ENCODE data around the gene CCDC171. TPM values are rescaled to one million over a fixed set of nuclear protein-coding genes. Genes with fewer than 3 reads are reported as not detected.

The CCDC171 gene
- total and polyA plus RNA-seq, 3 donors from 2014 or later: 13.2 to 30.2 (median 21.4) TPM

- WGBS, 2 donors: 78 to 90% methylated on average over 5 to 6 of the region's 6 CpGs
- Histone ChIP-seq H3K27ac (no peak overlapping the region), H3K9me3 (no peaks in the 10 kb centered on the region), H3K27me3 (no peaks in the 10 kb centered on the region), H3K4me1 (no peaks in the 10 kb centered on the region), H3K4me3 (no peak overlapping the region), H3K36me3 (ENCODE audit: low read depth, missing control alignments) (no peaks in the 10 kb centered on the region)
- no peak for TF ChIP-seq CTCF (IDR thresholded peaks at IDR 0.05)
- TF ChIP-seq POLR2A (IDR thresholded peaks at IDR 0.05): no peak
- DNase-seq: no peak
- intact Hi-C loops (cut with DNase I; ENCODE audit: low total_unique reads): no loop called here
These were observed 450.9 kb downstream of the CCDC171 start for GRCh38 chr9:16003785-16004184.

GRCh38 chr9:16004613-16005012, 451.8 kb downstream of the CCDC171 start:
- intact Hi-C loops (cut with DNase I; ENCODE audit: low total_unique reads): no loop called here
- Histone ChIP-seq H3K36me3 (ENCODE audit: low read depth, missing control alignments) (no peaks in the 10 kb centered on the region), H3K27ac (no peak overlapping the region), H3K4me3 (no peak overlapping the region), H3K4me1 (no peaks in the 10 kb centered on the region), H3K9me3 (no peaks in the 10 kb centered on the region), H3K27me3 (no peaks in the 10 kb centered on the region)
- DNase-seq: no peak
- no peak for TF ChIP-seq CTCF (IDR thresholded peaks at IDR 0.05)
- TF ChIP-seq POLR2A (IDR thresholded peaks at IDR 0.05): no peak
- WGBS, 2 donors: 96 to 98% methylated on average over 6 of the region's 6 CpGs

GRCh38 chr9:16010221-16010620, 457.4 kb downstream of the CCDC171 start:
- H3K4me1 ChIP-seq: no peaks in the 10 kb centered on the region
- no peak overlapping the region for H3K27ac ChIP-seq
- WGBS, 2 donors: 91 to 92% methylated on average over 4 of the region's 4 CpGs
- H3K9me3 ChIP-seq: no peaks in the 10 kb centered on the region
- no peak for DNase-seq
- no peaks in the 10 kb centered on the region for H3K27me3 ChIP-seq
- H3K36me3 ChIP-seq (ENCODE audit: low read depth, missing control alignments): no peaks in the 10 kb centered on the region
- no peak overlapping the region for H3K4me3 ChIP-seq
- intact Hi-C loops (cut with DNase I; ENCODE audit: low total_unique reads): no loop called here
- TF ChIP-seq POLR2A (IDR thresholded peaks at IDR 0.05) (no peak), CTCF (IDR thresholded peaks at IDR 0.05) (no peak)

GRCh38 chr9:16012621-16013020, 459.8 kb downstream of the CCDC171 start:
- intact Hi-C loops (cut with DNase I; ENCODE audit: low total_unique reads): no loop called here
- WGBS, 2 donors: 84 to 96% methylated on average over 2 of the region's 2 CpGs
- no peaks in the 10 kb centered on the region for H3K4me1 ChIP-seq
- TF ChIP-seq POLR2A (IDR thresholded peaks at IDR 0.05) (no peak), CTCF (IDR thresholded peaks at IDR 0.05) (no peak)
- H3K9me3 ChIP-seq: no peaks in the 10 kb centered on the region
- no peaks in the 10 kb centered on the region for H3K27me3 ChIP-seq
- H3K36me3 ChIP-seq (ENCODE audit: low read depth, missing control alignments): no peaks in the 10 kb centered on the region
- DNase-seq: no peak
- no peak overlapping the region for H3K4me3 ChIP-seq
- H3K27ac ChIP-seq: no peak overlapping the region

GRCh38 chr9:16013366-16013765, 460.5 kb downstream of the CCDC171 start:
- H3K9me3 ChIP-seq: no peaks in the 10 kb centered on the region
- WGBS, 2 donors: 88 to 94% methylated on average over 5 of the region's 5 CpGs
- no peaks in the 10 kb centered on the region for H3K27me3 ChIP-seq
- H3K4me3 ChIP-seq: no peak overlapping the region
- H3K27ac ChIP-seq: no peak overlapping the region
- intact Hi-C loops (cut with DNase I; ENCODE audit: low total_unique reads): no loop called here
- H3K4me1 ChIP-seq: no peaks in the 10 kb centered on the region
- TF ChIP-seq POLR2A (IDR thresholded peaks at IDR 0.05) (no peak), CTCF (IDR thresholded peaks at IDR 0.05) (no peak)
- no peak for DNase-seq
- H3K36me3 ChIP-seq (ENCODE audit: low read depth, missing control alignments): no peaks in the 10 kb centered on the region
